NOMO-1 treated with DMSO at 0.1 percent for 48 hours (cell line): ENCODE results near the gene SLC4A1.

ENCODE experiments used
- DNase-seq: peaks from one replicate; lab custom pipeline; 2025; ENCODE audit not compliant: unreplicated experiment; lab: John Stamatoyannopoulos, UW

SLC4A1 gene

GRCh38 chr17:44267818-44268490, at the start of gene SLC4A1:
TSS of gene SLC4A1 (minus strand) at chr17:44268135. CDS start at chr17:44262866, 5,269 bp downstream.
- DNase-seq: no peak

GRCh38 chr17:44317545-44317944, 49.6 kb upstream of the SLC4A1 start:
- no peak for DNase-seq

DNA sequence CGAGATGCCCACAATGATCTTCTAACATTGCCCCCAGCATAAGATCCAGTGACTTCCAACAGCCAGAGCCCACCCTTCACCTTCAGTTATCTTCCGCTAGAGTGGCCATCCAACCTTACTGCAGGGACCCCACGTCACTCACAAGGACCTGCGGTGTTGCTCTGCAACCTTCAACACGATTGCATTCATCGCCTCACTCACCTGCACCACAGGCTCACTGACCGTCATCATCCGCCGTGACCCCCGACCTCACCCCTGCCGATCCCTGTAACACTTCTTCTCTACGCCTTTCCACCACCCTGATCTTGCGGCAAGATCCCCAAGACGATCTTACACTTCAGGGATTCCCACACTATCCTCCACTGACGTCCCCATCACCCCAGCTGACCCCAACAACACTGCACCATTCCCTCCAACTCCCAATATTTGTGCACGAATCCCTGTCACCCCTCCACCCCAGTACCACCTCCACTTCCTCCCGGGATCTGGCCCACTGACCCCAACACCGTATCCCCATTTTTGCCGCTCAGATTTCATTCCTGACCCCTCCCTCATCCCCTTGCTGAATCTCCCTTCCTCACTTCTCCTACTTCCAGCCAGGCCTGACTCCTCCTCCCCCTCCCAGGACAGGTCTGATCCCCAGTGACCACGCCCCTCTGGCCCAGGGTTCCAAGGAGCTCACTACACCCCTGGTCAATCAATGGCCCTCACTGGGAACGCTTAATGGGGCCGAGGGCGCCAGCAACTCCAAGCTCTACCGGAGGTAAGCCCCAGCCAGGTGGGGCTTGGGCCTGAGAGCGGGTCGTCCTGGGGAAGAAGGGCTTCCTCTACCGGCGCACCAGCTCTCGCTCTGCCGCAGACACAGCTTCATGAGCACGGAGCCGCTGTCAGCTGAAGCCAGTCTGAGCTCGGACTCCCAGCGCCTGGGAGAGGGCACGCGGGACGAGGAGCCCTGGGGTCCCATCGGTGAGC, 48.1 kb upstream of the SLC4A1 start:
- DNase-seq: no peak

DNA sequence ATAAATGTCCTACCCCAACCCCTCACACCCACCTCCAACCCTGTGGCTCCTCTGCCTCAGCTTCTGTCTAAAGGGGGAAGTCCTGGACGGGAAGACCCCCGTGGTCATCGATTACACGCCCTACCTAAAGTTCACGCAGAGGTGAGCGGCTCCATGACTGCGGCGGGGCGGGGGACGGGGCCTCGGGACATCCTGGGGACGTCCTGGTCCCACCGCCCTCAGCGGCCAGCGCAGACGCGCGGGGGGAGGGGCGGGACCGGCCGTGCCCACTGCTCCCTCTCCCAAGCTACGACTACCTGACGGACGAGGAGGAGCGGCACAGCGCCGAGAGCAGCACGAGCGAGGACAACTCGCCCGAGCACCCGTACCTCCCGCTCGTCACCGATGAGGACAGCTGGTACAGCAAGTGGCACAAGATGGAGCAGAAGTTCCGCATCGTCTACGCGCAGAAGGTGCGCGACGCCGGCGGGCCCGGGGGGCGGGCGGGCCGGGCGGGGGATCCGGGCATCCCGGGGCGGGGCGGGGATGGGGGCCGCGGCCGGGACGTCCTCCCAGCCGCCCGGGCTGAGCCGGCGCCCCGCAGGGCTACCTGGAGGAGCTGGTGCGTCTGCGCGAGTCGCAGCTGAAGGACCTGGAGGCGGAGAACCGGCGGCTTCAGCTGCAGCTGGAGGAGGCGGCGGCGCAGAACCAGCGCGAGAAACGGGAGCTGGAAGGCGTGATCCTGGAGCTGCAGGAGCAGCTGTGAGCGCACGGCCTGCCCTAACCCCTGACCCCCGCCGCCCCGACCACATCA, 47.1 kb upstream of the SLC4A1 start:
- no peak for DNase-seq

- no peak for DNase-seq
These were observed 46.6 kb upstream of the SLC4A1 start for GRCh38 chr17:44314524-44314868.

DNA sequence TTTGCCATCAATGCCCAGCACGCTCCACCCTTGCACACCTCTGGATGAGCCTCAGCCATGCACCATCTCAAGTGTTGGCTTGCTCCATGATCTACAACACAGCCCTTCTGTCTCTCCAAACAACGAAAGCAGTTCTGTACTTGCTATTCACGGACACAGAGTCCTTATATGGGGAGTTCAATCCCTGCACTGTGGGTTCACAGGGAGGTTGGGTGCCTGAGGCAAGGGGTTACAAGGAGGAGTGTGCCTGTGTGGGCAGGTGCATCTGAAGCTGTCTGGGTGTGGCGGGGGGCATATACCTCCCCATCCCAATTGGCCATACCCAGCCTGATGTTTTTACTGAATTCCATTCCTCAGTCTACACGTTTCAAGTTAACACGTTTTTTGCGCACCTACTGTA, 46.1 kb upstream of the SLC4A1 start:
- DNase-seq: no peak

GRCh38 chr17:44312396-44313104, 44.6 kb upstream of the SLC4A1 start:
- DNase-seq: no peak

- no peak for DNase-seq
These were observed 43.7 kb upstream of the SLC4A1 start for GRCh38 chr17:44311562-44312181.

DNA sequence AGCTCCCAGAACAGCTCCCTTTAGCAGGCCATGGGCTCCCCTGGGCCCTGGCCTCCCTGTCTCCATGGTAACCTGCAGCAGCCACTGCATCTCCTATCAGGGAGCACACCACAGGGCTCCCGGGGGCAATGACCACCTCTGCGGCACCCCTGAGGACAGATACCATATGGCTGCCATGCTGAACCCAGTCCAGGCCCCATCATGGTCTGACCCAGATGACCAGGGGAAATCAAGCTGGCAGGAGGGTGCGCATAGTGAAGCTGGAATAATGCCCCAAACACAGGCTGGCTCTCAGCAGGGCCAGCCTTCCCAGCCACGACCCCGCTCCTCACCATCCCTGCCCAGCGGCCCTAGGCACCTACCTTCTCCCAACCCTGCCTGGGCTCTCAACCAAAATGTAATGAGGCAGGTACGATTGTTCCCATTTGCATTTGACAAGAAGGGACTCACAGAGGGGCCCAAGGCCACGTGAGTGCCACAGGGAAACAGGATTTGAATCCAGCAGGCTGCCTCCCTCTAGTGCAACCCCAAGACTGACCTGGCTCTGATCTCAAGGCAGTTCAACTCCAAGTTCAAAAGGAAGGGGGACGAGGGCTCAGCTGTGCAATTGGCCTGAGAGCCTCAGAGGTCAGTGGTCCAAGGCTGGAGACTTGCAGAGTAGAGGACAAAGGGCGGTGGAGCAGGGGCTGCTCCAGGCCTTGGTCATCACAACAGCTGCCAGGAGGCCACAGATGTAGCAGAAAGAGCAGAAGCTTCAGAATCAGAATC, 42.9 kb upstream of the SLC4A1 start:
- DNase-seq: no peak

- DNase-seq: peak; percentile 15
These were observed 42.3 kb upstream of the SLC4A1 start for GRCh38 chr17:44310188-44310587.

- DNase-seq: no peak
These were observed 41.5 kb upstream of the SLC4A1 start for GRCh38 chr17:44309472-44309871.

- DNase-seq: no peak
These were observed 40.9 kb upstream of the SLC4A1 start for GRCh38 chr17:44308865-44309264.

DNA sequence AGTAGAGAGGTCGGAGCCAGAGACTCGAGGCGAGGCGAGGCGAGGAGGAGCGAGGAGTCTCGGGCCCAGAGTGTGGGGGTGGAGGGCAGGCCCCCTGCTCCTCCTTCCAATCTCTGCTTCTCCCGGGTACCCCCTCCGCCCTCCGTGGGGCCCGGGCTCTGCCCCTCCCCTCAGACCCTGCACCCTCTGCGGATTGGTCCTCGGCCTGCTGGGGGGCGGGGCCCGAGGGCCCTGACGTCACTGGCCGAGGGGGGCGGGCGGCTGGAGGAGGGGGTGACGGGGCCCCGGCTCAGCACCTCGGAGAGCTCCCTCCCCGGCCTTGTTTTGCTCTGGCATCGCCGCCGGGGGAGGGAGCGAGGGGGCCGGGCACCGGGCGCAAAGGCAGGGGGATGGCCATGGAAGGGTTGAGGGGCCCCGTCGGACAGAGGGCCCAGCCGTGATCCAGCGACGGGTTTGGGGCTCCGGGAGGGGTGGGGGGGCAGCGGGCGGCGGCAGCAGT, 40.4 kb upstream of the SLC4A1 start, which contains the start of gene RUNDC3A:
TSS of gene RUNDC3A (plus strand) at position 282 of the 499 bp plus-strand sequence. CDS start 232 bp downstream, outside the sequence.
- DNase-seq: peak; percentile 32

DNA sequence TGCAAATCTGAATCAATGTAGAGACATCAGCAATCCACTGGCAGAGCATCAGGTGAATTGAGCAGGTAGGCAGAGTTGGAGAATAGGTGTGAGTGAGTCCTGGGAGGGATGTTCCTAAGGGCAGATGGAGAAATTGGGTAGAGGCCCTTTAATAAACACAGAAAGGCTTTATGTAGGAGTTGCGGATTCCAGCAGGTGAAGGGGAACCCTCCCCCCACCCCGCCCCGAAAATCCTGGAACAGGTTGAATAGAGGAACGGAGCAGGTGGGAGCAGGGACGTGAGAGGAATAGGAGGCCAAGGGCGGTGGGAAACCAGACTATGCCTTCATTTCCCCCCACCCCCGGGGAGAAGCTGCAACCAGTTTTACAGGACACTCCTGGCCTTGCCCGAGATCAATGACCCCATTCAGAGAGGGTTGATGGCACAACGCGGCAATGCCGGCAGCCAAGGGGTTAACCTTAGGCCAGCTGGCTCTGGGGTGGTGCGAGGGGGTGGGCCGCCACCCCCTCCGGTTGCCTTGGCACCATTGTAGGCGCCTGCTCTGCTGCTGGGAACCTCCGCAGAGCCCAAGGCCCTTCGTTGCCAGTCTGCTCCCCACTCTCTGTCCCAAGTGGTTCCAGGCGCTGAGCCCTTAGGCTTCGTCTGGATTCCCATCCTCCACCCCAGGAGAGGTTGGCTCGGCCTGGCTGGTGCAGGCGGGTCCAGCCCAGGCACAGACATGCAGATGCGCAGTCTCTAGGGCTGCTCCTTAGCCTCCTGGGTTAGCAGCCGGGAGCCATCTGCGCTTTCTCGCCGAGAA, 39.7 kb upstream of the SLC4A1 start:
- DNase-seq: no peak

GRCh38 chr17:44304651-44305050, 36.7 kb upstream of the SLC4A1 start:
- no peak for DNase-seq

- no peak for DNase-seq
These were observed 30.0 kb upstream of the SLC4A1 start for GRCh38 chr17:44297975-44298374.

GRCh38 chr17:44293509-44294226, 25.7 kb upstream of the SLC4A1 start:
- DNase-seq: no peak

- no peak for DNase-seq
These were observed 19.7 kb upstream of the SLC4A1 start for GRCh38 chr17:44287651-44288050.
